ENCODE results near the gene HOXD12.

- no peak for TF ChIP-seq CTCF (IDR thresholded peaks at IDR 0.05)
- TF ChIP-seq REST (IDR thresholded peaks at IDR 0.05; ENCODE audit: insufficient read depth in 1 of 2, low read depth in 2 of 2, low read length in 1 of 2), result no peak
- no peak for TF ChIP-seq POLR2AphosphoS5 (IDR thresholded peaks at IDR 0.05; ENCODE audit: low read depth, low read length)
- TF ChIP-seq SIN3A (IDR thresholded peaks at IDR 0.05; ENCODE audit: borderline replicate concordance, insufficient read depth, low read depth, low read length), result no peak
Observed at GRCh38 chr2:176084611-176085119, 14.9 kb upstream of the HOXD12 start.

Measured in Panc1 (cell line).